NCI-H2029 (cell line): ENCODE data around the gene ARMH2.

Source experiments
- DNase-seq: peaks from one replicate; lab custom pipeline; 2025; lab: John Stamatoyannopoulos, UW

Gene ARMH2

GRCh38 chr6:24798740-24799540 is at the start of gene ARMH2:
TSS of gene ARMH2 (minus strand) at chr6:24798917. CDS start at chr6:24798857, 60 bp downstream.
- DNase-seq: no peak

DNA sequence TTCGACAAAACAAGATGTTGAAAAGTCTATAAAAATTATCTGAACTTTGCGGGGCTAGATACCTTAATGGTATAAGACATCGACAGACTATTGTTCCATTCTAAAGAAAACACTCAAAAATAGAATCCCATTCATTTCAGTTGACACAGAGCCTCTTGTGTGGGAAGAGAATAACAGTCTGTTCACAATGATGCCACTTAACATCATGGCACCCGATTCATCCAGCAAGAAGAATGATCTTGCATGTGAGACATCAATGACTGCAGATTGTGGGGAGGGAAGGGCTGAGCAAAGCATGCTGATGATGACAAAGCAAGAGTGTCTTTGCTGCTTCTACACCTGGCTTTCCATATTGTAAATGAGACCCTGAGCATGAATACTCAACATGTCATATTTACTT is 49.7 kb upstream of the ARMH2 start:
- no peak for DNase-seq

- no peak for DNase-seq
Observed at GRCh38 chr6:24847402-24847801, 48.7 kb upstream of the ARMH2 start.

- no peak for DNase-seq
Observed at GRCh38 chr6:24845578-24845977, 46.9 kb upstream of the ARMH2 start.

DNA sequence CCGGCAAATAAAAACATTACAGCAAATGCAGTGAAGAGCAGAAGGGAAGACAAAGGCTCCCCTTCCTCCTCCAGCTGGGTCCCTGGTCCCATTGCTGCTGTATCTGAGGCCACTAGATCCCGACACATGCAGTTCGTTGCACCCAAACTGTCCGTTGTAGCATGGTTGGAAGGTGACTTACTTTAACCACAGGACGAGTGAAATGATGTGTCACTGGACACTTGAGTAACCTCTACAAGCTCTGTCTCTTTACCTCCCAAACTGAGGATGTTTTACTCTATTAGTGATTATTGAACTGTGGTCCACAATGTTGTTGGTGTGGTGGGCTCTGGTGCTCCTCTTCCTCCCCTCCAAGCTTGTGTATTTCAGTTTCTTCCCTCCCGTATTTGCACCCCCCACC is 46.2 kb upstream of the ARMH2 start:
- DNase-seq: no peak

GRCh38 chr6:24844061-24844460 is 45.3 kb upstream of the ARMH2 start:
- DNase-seq: no peak

DNA sequence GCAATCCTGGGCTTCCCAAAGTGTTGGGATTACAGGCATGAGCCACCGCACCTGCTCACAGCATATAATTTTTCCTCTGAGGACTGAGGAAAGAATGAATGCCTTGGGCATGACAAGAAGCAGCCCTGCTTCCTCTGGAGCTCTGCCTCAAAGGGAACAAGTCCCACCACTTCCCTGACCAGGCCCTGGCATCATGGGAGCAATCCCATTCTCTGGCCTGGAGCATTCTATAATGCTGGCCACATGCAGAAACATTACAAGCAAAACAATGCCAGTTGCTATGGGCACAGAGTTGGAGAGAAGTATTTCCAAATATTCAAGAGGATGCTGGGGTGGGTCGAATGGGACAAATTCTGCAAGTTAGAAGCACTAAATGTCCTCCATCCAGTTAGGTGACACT is 41.5 kb upstream of the ARMH2 start:
- DNase-seq: no peak

DNA sequence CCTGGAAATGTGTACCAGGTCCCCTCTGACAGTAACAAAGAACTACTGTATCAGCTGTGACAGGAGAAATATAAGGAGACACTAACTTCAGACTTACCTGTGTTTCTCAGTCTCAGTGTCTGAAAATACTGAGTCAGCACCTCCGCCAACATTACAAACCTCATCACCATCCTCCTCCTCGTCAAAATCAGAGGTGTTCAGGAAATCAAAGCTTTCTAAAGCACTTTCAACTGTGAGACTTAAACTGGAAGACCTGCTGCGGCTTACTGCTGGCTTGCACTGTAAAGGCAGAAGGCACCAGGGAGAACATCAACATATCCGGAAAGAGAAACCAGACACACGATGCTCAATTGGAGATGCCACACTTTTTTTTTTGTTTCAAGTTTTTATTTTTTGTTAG is 40.3 kb upstream of the ARMH2 start:
- DNase-seq: no peak

GRCh38 chr6:24838081-24838480 is 39.4 kb upstream of the ARMH2 start:
- DNase-seq: no peak

DNA sequence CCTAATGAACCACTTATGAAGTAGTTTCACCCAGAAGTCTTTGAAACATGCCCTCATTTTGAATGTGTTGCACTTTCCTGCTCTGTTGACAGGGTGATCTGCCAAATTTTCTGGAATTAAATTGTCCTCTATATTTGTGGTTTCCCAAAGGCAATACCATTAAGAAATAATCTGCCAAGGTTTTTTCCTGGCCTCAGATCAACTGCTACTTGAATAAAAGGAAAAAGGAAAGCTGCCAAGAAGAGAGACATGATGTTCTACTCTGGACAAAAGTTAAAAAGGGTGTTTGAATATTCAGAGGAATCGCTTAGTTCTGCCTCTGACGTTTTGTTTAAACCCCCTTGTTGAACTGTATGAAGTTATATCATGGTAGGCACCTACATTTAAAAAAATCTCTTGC is 37.4 kb upstream of the ARMH2 start:
- no peak for DNase-seq

DNA sequence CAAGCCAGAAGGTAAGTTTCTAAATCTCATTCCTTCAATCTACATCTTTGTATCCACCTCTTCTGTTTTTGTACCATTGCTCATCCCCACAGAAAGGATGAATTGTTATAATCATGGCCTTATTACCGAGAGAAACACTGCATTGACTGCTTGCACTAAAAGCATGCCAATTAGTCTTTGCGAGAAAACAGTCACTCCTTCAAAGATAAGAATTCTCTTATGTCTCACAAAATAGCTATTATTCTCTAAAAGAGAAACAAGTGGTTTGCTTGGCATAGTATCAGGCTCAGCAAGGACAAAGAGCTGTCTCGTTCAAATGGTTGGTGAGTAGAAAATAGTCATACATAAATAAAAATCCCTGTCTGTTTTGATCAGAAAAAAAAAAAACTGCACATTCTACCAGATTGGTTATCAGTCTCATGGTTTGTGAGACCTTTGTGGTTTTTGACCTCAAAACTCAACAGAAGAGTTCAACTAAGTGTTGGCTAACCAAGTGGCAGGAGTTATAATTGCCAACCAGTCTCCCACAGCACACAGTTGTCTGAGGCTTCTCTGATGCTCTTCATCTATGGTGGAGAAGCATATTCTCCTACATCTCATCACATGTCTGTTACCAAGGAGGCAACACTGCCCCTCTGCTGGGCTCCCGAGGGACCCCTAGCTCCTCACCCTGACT is 35.1 kb upstream of the ARMH2 start:
- no peak for DNase-seq

DNA sequence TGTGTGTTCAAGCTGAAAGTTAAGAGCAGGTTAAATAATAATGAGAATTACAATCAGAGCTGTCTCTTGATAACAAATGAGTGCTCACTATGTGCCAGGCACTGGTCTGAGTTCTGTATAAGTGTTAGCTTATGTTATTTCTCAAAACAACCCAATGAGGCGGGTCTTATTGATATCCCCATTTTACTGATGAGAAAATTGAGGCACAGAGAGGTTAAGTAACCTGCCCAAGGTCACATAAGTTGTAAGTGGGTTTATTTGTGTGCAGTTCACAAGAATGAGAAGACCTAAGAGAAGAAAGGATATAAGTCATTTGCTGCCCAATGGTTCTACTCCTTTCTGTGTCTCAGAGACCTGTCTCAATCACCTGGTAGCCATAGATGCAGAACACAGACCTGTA is 34.1 kb upstream of the ARMH2 start:
- DNase-seq: no peak

GRCh38 chr6:24831771-24832716 is 33.3 kb upstream of the ARMH2 start:
- no peak for DNase-seq

DNA sequence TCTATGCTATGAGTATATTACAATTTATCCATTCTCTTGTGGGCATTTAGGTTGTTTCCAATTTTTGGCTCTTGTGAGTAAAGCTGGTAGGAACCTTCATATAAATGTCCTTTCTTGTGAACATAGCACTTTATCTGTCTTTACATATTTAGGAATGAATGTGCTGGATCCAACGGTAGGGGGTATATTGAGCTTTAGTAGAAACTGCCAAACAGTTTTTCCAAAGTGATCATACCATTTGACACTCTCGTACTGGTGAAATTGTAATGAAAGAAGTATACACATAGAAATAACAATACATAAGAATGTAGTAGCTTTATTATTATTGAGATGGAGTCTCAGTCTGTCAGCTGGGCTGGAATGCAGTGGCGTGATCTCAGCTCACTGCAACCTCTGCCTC is 30.9 kb upstream of the ARMH2 start:
- no peak for DNase-seq

DNA sequence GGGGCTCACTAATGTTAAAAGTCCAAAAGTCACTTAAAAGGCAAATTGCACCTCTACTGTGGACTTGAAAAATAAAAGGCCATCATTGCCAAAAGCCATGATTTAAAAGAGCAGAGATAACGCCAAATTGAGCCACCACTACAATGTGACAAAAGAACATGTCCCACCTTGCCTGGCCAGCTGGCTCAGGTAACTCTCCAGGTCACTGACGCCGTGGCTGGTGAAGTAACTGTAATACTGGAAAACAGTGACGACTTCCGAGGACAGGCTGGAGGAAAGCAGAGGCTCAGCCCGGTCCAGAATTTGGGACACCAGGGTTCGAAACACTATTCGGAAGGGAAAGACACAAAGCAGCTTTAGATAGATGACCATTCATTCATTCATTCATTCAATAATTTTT is 29.3 kb upstream of the ARMH2 start:
- DNase-seq: no peak

GRCh38 chr6:24827162-24827561 is 28.4 kb upstream of the ARMH2 start:
- no peak for DNase-seq

- no peak for DNase-seq
Observed at GRCh38 chr6:24825130-24825630, 26.5 kb upstream of the ARMH2 start.

GRCh38 chr6:24824142-24824938 is 25.6 kb upstream of the ARMH2 start:
- DNase-seq: no peak

DNA sequence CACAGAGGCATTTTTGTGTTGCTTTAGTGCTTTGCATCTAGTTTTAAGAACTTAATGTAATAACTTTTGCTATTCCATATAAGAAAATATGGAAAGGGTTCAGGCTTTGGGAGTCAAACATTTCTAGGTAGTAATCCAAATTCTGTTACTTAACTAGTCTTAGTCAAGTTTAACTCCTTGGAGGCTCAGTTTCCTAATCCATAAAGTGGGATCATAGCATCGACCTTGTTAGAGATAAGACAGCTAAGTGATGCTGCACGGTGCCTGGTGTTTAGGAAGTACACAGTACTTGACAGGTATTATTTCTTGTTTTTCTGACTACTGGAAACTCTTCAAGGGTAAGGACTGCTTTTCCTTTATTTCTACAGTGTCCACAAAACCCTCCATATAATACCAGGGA is 24.5 kb upstream of the ARMH2 start:
- DNase-seq: no peak

DNA sequence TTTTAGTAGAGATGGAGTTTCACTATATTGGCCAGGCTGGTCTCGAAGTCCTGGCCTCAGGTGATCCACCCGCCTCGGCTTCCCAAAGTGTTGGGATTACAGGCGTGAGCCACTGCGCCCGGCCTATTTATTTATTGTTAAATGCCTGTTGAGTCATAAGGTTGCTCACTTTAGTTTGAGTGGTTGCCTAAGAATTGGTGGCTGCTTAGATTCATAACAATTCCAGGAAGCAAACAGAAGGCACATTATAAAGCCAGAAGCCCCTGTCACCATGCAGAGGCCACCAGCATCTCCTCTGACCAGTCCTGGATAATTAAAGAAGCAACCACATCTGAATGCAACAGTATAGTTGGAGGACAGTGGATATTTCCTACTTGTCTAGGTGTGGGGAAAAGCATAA is 24.0 kb upstream of the ARMH2 start:
- DNase-seq: no peak

- DNase-seq: no peak
Observed at GRCh38 chr6:24821860-24822444, 23.2 kb upstream of the ARMH2 start.
